K562 (cell line): ENCODE data around the gene SLIRP. TPM values are rescaled to one million over a fixed set of nuclear protein-coding genes. Genes with fewer than 3 reads are reported as not detected.

Experiments used
- CREB1 ChIP-seq, 2 experiments: sonication (generic) in 1 of 2; formaldehyde crosslinking in 1 of 2; IDR thresholded peaks; 2 replicates each; pipeline versions ENCODE4 v1.6.1 to v1.8.0; 2012 to 2022; ENCODE audit warnings: inconsistent platforms in 1 of 2, mild to moderate bottlenecking in 1 of 2, missing genetic modification reagents in 1 of 2, moderate library complexity in 1 of 2
- FOXK2 ChIP-seq, 2 experiments: fragments of 450-650 bp; IDR thresholded peaks in 1 of 2; conservative IDR thresholded peaks in 1 of 2; 2 replicates each; pipeline ENCODE4 v1.6.1; 2016; ENCODE audit warnings: low read depth in 2 of 2, mild to moderate bottlenecking in 1 of 2
- ILK ChIP-seq: fragments of 450-650 bp; IDR thresholded peaks from 2 replicates; pipeline ENCODE4 v1.6.1; 2016; ENCODE audit warnings: missing genetic modification characterization, low read depth, mild to moderate bottlenecking, missing compliant biosample characterization, moderate library complexity, borderline replicate concordance
- MCM2 ChIP-seq: fragments of 450-650 bp; IDR thresholded peaks from 2 replicates; pipeline ENCODE4 v1.6.1; 2017; ENCODE audit warnings: low read depth, mild to moderate bottlenecking
- RBM25 ChIP-seq: fragments of 200-400 bp; formaldehyde crosslinking; IDR thresholded peaks from 2 replicates; pipeline ENCODE4 v1.6.1; 2018; ENCODE audit warnings: low read length, low read depth, moderate library complexity; ENCODE audit not compliant: severe bottlenecking
- SIN3A ChIP-seq, 2 experiments: fragments of 150-350 bp in 1 of 2; IDR thresholded peaks; 2 replicates each; pipeline ENCODE4 v1.6.1; 2011 to 2016; ENCODE audit warnings: borderline replicate concordance in 2 of 2, low read depth in 2 of 2, low read length in 2 of 2, mild to moderate bottlenecking in 2 of 2, moderate library complexity in 2 of 2; ENCODE audit not compliant: control insufficient read depth in 1 of 2
- YY1 ChIP-seq, 3 experiments: IDR thresholded peaks; 2 replicates each; pipeline ENCODE4 v1.6.1; 2011; ENCODE audit warnings: low read length in 2 of 3, mild to moderate bottlenecking in 2 of 3, moderate library complexity in 2 of 3, borderline replicate concordance in 1 of 3, control low read depth in 1 of 3, low read depth in 1 of 3; ENCODE audit not compliant: insufficient read depth in 3 of 3, insufficient replicate concordance in 2 of 3, control insufficient read depth in 1 of 3, insufficient read length in 1 of 3; ENCODE audit errors: extremely low read depth in 1 of 3
- ZNF316 ChIP-seq: fragments of 450-650 bp; IDR thresholded peaks from 2 replicates; pipeline ENCODE4 v1.6.1; 2016
- ZNF644 ChIP-seq: fragments of 200-800 bp; sonication (Bioruptor generic); IDR thresholded peaks from 2 replicates; pipeline ENCODE4 v1.6.1; 2016; ENCODE audit warnings: low read depth, missing genetic modification characterization, missing compliant biosample characterization
- ZNF668 ChIP-seq: fragments of 250-450 bp; sonication (Bioruptor Pico); IDR thresholded peaks from 2 replicates; pipeline ENCODE4 v1.8.0; 2022; ENCODE audit warnings: mild to moderate bottlenecking, inconsistent platforms
- polyA plus RNA-seq, 8 experiments: library from polyadenylated mRNA; depleted of rRNA in 4 of 8; stranded (reverse) in 5 of 8; unstranded in 3 of 8; fragments of >200 nt; fragmentation: Nextera tagmentation in 2 of 8; fragmentation: Illumina TruSeq in 1 of 8; extraction: Ambion mirVana in 2 of 8; extraction: Trizol in 1 of 8; gene quantifications; 2 replicates each; pipeline versions ENCODE4 v1.2.1 to v1.2.3, GENCODE V29; 2011 to 2014; ENCODE audit warnings: inconsistent platforms in 1 of 8, missing spikeins in 1 of 8
- total RNA-seq, 7 experiments: library from RNA; depleted of rRNA in 6 of 7; stranded (reverse); fragments of >200 nt in 6 of 7; fragmentation: Illumina TruSeq in 2 of 7; extraction: Trizol in 2 of 7; gene quantifications; 2 replicates each; pipeline versions ENCODE4 v1.2.1 to v1.2.3, GENCODE V29; 2011 to 2021; ENCODE audit warnings: low replicate concordance in 1 of 7
- TF ChIP-seq, protein P1 (sequence below): fragments of 250-450 bp; sonication (Bioruptor Pico); IDR thresholded peaks from 2 replicates; pipeline ENCODE4 v1.8.0; 2021; ENCODE audit warnings: borderline replicate concordance, mild to moderate bottlenecking, moderate library complexity; ENCODE audit not compliant: poor library complexity, severe bottlenecking
- TF ChIP-seq, protein P2 (sequence below): fragments of 450-650 bp; formaldehyde crosslinking; IDR thresholded peaks from 2 replicates; pipeline ENCODE4 v1.4.0; 2020; ENCODE audit warnings: mild to moderate bottlenecking, moderate library complexity
- TF ChIP-seq, protein P3 (sequence below): fragments of 150-350 bp; conservative IDR thresholded peaks from 2 replicates; pipeline ENCODE4 v1.6.1; 2014; ENCODE audit warnings: low read length
- TF ChIP-seq, protein P4 (sequence below): IDR thresholded peaks from 2 replicates; pipeline ENCODE4 v1.6.1; 2016; ENCODE audit warnings: missing genetic modification characterization, missing compliant biosample characterization
- TF ChIP-seq, protein P5 (sequence below): sonication (generic); formaldehyde crosslinking; IDR thresholded peaks from 2 replicates; pipeline ENCODE4 v1.4.0; 2020; ENCODE audit warnings: mild to moderate bottlenecking, missing genetic modification reagents

Gene SLIRP
- total and polyA plus RNA-seq, 9 of the 15 experiments (the other 6 are each of a cell fraction or from before 2014, with no cell fraction given) = 251 to 1,905 (median 491) TPM

DNA sequence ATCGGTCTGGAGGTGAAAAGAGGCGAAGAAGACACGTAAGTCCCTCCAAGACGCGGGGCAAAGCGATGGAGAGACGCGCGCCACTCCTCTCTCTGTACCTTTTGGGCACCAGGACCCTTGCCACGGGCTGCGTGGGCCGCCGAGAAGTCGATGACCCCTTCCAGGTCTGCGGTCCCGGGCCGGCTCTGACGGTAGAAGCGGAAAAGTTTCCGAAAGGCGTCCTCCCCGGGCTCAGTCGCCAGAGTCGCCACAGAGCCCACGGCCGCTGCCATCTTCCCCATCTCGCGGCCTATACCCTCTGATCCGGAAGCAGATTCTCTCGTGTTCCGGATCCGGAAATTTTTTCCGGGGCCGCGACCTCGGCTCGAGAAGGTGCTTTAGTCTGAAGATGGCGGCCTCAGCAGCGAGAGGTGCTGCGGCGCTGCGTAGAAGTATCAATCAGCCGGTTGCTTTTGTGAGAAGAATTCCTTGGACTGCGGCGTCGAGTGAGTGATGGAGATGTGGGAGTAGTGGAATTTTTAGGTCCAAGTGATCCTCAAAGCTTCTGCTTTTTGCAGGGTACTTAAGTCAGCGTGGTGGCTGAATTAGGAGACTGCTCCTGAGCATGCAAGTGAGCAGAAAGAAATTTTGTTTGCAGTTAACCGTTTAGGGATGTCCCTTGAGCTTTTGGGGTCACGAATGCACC lies at the start of gene SLIRP, which contains the start of gene ALKBH1 (continued):
- TF ChIP-seq, protein P1, sequence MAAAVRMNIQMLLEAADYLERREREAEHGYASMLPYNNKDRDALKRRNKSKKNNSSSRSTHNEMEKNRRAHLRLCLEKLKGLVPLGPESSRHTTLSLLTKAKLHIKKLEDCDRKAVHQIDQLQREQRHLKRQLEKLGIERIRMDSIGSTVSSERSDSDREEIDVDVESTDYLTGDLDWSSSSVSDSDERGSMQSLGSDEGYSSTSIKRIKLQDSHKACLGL = no peak
- TF ChIP-seq, protein P2, sequence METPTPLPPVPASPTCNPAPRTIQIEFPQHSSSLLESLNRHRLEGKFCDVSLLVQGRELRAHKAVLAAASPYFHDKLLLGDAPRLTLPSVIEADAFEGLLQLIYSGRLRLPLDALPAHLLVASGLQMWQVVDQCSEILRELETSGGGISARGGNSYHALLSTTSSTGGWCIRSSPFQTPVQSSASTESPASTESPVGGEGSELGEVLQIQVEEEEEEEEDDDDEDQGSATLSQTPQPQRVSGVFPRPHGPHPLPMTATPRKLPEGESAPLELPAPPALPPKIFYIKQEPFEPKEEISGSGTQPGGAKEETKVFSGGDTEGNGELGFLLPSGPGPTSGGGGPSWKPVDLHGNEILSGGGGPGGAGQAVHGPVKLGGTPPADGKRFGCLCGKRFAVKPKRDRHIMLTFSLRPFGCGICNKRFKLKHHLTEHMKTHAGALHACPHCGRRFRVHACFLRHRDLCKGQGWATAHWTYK (CRISPR knock-in tag) = no peak
- no peak for TF ChIP-seq FOXK2 (conservative IDR thresholded peaks at IDR 0.05 in 1 of 2, IDR thresholded peaks at IDR 0.05 in 1 of 2; ENCODE audit: low read depth in 2 of 2)
- peak; percentile 81 to 83; a peak in 2 of 4 replicates for TF ChIP-seq SIN3A (IDR thresholded peaks at IDR 0.05; ENCODE audit: borderline replicate concordance in 2 of 2, control insufficient read depth in 1 of 2, low read depth in 2 of 2, low read length in 2 of 2)
- TF ChIP-seq MCM2 = no peak
- TF ChIP-seq ZNF668 (CRISPR knock-in tag) = no peak
- no peak for TF ChIP-seq ILK (tag)
- TF ChIP-seq, protein P3, sequence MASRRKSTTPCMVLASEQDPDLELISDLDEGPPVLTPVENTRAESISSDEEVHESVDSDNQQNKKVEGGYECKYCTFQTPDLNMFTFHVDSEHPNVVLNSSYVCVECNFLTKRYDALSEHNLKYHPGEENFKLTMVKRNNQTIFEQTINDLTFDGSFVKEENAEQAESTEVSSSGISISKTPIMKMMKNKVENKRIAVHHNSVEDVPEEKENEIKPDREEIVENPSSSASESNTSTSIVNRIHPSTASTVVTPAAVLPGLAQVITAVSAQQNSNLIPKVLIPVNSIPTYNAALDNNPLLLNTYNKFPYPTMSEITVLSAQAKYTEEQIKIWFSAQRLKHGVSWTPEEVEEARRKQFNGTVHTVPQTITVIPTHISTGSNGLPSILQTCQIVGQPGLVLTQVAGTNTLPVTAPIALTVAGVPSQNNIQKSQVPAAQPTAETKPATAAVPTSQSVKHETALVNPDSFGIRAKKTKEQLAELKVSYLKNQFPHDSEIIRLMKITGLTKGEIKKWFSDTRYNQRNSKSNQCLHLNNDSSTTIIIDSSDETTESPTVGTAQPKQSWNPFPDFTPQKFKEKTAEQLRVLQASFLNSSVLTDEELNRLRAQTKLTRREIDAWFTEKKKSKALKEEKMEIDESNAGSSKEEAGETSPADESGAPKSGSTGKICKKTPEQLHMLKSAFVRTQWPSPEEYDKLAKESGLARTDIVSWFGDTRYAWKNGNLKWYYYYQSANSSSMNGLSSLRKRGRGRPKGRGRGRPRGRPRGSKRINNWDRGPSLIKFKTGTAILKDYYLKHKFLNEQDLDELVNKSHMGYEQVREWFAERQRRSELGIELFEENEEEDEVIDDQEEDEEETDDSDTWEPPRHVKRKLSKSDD = no peak
- TF ChIP-seq, protein P4, sequence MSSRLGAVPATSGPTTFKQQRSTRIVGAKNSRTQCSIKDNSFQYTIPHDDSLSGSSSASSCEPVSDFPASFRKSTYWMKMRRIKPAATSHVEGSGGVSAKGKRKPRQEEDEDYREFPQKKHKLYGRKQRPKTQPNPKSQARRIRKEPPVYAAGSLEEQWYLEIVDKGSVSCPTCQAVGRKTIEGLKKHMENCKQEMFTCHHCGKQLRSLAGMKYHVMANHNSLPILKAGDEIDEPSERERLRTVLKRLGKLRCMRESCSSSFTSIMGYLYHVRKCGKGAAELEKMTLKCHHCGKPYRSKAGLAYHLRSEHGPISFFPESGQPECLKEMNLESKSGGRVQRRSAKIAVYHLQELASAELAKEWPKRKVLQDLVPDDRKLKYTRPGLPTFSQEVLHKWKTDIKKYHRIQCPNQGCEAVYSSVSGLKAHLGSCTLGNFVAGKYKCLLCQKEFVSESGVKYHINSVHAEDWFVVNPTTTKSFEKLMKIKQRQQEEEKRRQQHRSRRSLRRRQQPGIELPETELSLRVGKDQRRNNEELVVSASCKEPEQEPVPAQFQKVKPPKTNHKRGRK (tag) = no peak
- no peak for TF ChIP-seq CREB1 (IDR thresholded peaks at IDR 0.05)
- TF ChIP-seq CREB1 (CRISPR knock-in tag; IDR thresholded peaks at IDR 0.05) = no peak
- TF ChIP-seq, protein P5, sequence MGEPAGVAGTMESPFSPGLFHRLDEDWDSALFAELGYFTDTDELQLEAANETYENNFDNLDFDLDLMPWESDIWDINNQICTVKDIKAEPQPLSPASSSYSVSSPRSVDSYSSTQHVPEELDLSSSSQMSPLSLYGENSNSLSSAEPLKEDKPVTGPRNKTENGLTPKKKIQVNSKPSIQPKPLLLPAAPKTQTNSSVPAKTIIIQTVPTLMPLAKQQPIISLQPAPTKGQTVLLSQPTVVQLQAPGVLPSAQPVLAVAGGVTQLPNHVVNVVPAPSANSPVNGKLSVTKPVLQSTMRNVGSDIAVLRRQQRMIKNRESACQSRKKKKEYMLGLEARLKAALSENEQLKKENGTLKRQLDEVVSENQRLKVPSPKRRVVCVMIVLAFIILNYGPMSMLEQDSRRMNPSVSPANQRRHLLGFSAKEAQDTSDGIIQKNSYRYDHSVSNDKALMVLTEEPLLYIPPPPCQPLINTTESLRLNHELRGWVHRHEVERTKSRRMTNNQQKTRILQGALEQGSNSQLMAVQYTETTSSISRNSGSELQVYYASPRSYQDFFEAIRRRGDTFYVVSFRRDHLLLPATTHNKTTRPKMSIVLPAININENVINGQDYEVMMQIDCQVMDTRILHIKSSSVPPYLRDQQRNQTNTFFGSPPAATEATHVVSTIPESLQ (CRISPR knock-in tag) = no peak
- no peak for TF ChIP-seq ZNF316
- peak; percentile 63 to 96 (median 93) for TF ChIP-seq YY1 (IDR thresholded peaks at IDR 0.05; ENCODE audit: borderline replicate concordance in 1 of 3, control insufficient read depth in 1 of 3, extremely low read depth in 1 of 3, insufficient read depth in 3 of 3, insufficient read length in 1 of 3, insufficient replicate concordance in 2 of 3, low read depth in 1 of 3, low read length in 2 of 3)
- TF ChIP-seq ZNF644 = no peak
- no peak for TF ChIP-seq RBM25
